Fibroblast of lung (primary cell): Measurements from ENCODE around the gene KCNMA1. TPM values are rescaled to one million over a fixed set of nuclear protein-coding genes. Genes with fewer than 3 reads are reported as not detected.

ENCODE experiments used
- DNase-seq, 2 donors: peaks; one replicate each; pipeline versions ENCODE4 v3.0.0 to v3.0.0-alpha.2; 2010; ENCODE audit warnings: low read depth in 2 of 2
- H2AFZ ChIP-seq: 2 replicates; pipeline ENCODE4 v1.5.1; 2012; ENCODE audit warnings: low read length, control low read depth, inconsistent platforms
- H3K27ac ChIP-seq: 2 replicates; pipeline ENCODE4 v1.5.1; 2011; ENCODE audit warnings: low read length, control low read depth; ENCODE audit not compliant: insufficient read depth
- H3K27me3 ChIP-seq: 2 replicates; pipeline ENCODE4 v1.5.1; 2011; ENCODE audit warnings: mild to moderate bottlenecking, low read length; ENCODE audit not compliant: control insufficient read depth, insufficient read depth
- H3K36me3 ChIP-seq: 2 replicates; pipeline ENCODE4 v1.5.1; 2011; ENCODE audit warnings: low read length; ENCODE audit not compliant: control insufficient read depth, insufficient read depth
- H3K4me1 ChIP-seq: 2 replicates; pipeline ENCODE4 v1.5.1; 2011; ENCODE audit warnings: low read length; ENCODE audit not compliant: control insufficient read depth, insufficient read depth; ENCODE audit errors: extremely low read depth
- H3K4me2 ChIP-seq: 2 replicates; pipeline ENCODE4 v1.5.1; 2011; ENCODE audit warnings: low read length, control low read depth; ENCODE audit not compliant: insufficient read depth; ENCODE audit errors: extremely low read depth
- H3K4me3 ChIP-seq, 4 experiments: fragments of 200-600 bp in 1 of 4; sonication (generic) in 1 of 4; replicated peaks in 1 of 4; 2 replicates each; pipeline ENCODE4 v1.5.1; 2011 to 2016; ENCODE audit warnings: low read length in 4 of 4, low read depth in 3 of 4, mild to moderate bottlenecking in 3 of 4, control low read depth in 2 of 4, inconsistent platforms in 1 of 4, mixed read lengths in 1 of 4; ENCODE audit not compliant: insufficient read depth in 1 of 4; ENCODE audit errors: control extremely low read depth in 1 of 4
- H3K79me2 ChIP-seq: 2 replicates; pipeline ENCODE4 v1.5.1; 2012; ENCODE audit warnings: mild to moderate bottlenecking, low read length, inconsistent platforms; ENCODE audit not compliant: control insufficient read depth, insufficient read depth
- H3K9ac ChIP-seq: 2 replicates; pipeline ENCODE4 v1.5.1; 2011; ENCODE audit warnings: mild to moderate bottlenecking, low read length, control low read depth; ENCODE audit not compliant: insufficient read depth
- H3K9me3 ChIP-seq: 2 replicates; pipeline ENCODE4 v1.5.1; 2012; ENCODE audit warnings: low read depth, low read length; ENCODE audit not compliant: control insufficient read depth, insufficient read depth
- H4K20me1 ChIP-seq: 2 replicates; pipeline ENCODE4 v1.5.1; 2011; ENCODE audit warnings: low read length; ENCODE audit not compliant: control insufficient read depth, insufficient read depth; ENCODE audit errors: extremely low read depth
- EZH2 ChIP-seq: IDR thresholded peaks from 2 replicates; pipeline ENCODE4 v1.5.1; 2012; ENCODE audit warnings: low read length, control low read depth, mild to moderate bottlenecking; ENCODE audit errors: missing control alignments
- polyA plus RNA-seq, 2 donors: library from polyadenylated mRNA; depleted of rRNA in 1 of 2; stranded (reverse) in 1 of 2; unstranded in 1 of 2; fragments of >200 nt; gene quantifications; 2 replicates each; pipeline ENCODE4 v1.2.1, GENCODE V29; 2011 to 2012; ENCODE audit warnings: missing spikeins in 1 of 2
- total RNA-seq: library from RNA; depleted of rRNA; stranded (reverse); fragments of >200 nt; gene quantifications from 2 replicates; pipeline ENCODE4 v1.2.1, GENCODE V29; 2014
- TF ChIP-seq, protein P1 (sequence below), 2 donors: IDR thresholded peaks in 1 of 2; conservative IDR thresholded peaks in 1 of 2; 1 replicate in 1 of 2; 2 replicates in 1 of 2; pipeline ENCODE4 v1.5.1; 2011 to 2012; ENCODE audit warnings: low read length in 2 of 2, control low read depth in 1 of 2, inconsistent platforms in 1 of 2, low read depth in 1 of 2, mild to moderate bottlenecking in 1 of 2

The KCNMA1 gene
- total and polyA plus RNA-seq, 2 donors (not counting 1 experiment from before 2014, with no cell fraction given) = 31.0 to 138 TPM

DNA sequence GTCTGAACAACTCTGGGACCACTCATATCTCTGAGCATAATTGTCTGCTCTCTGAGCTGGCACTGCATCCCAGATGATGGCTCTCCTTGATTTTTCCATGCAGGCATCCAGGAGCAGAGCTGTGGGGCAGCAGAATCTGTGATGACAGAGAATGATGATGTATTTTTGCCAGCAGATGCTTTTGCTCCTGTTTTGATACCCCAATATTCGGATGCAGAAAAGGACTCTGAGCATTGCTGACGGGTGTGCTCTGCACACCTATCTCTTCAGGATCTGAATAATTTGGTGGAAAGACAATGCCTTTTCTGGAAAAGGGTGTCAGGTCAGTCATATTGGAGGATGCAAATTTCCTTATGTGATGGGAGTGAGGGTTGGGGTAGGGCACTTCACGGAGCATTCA, 735.9 kb downstream of the KCNMA1 start:
- H3K27me3 ChIP-seq = no peaks in the 10 kb centered on the region
- H3K4me3 ChIP-seq = no peak overlapping the region
- H3K9me3 ChIP-seq = no peaks in the 10 kb centered on the region
- H3K79me2 ChIP-seq = no peaks in the 10 kb centered on the region
- no peaks in the 10 kb centered on the region for H3K4me1 ChIP-seq
- H3K27ac ChIP-seq = no peak overlapping the region
- H3K4me2 ChIP-seq = no peak overlapping the region
- TF ChIP-seq, protein P1, sequence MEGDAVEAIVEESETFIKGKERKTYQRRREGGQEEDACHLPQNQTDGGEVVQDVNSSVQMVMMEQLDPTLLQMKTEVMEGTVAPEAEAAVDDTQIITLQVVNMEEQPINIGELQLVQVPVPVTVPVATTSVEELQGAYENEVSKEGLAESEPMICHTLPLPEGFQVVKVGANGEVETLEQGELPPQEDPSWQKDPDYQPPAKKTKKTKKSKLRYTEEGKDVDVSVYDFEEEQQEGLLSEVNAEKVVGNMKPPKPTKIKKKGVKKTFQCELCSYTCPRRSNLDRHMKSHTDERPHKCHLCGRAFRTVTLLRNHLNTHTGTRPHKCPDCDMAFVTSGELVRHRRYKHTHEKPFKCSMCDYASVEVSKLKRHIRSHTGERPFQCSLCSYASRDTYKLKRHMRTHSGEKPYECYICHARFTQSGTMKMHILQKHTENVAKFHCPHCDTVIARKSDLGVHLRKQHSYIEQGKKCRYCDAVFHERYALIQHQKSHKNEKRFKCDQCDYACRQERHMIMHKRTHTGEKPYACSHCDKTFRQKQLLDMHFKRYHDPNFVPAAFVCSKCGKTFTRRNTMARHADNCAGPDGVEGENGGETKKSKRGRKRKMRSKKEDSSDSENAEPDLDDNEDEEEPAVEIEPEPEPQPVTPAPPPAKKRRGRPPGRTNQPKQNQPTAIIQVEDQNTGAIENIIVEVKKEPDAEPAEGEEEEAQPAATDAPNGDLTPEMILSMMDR (conservative IDR thresholded peaks at IDR 0.05 in 1 of 2, IDR thresholded peaks at IDR 0.05 in 1 of 2; ENCODE audit: low read depth in 1 of 2, low read length in 2 of 2) = no peak
- no peak for TF ChIP-seq EZH2
- no peaks in the 10 kb centered on the region for H3K36me3 ChIP-seq
- no peaks in the 10 kb centered on the region for H4K20me1 ChIP-seq
- H3K9ac ChIP-seq = no peak overlapping the region
- no peak overlapping the region for H2AFZ ChIP-seq
- DNase-seq = no peak

DNA sequence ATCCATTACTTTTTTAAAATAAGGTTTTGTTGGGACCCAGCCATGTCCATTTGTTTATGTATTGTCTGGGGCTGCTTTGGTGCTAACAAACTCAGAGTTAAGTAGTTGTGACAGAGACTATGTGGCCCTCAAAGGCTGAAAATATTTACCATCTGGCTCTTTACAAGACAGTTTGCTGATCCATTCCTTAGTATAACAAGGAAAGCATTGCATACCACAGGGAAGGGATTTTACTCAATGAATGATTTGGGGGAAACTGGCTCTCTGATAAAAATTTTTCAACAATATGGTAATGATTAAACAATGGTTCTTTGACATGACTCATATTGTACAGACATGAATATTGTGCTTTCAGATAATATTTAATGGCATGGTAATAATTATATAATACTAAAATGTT, 738.1 kb downstream of the KCNMA1 start:
- no peaks in the 10 kb centered on the region for H3K9me3 ChIP-seq
- TF ChIP-seq, protein P1 (conservative IDR thresholded peaks at IDR 0.05 in 1 of 2, IDR thresholded peaks at IDR 0.05 in 1 of 2; ENCODE audit: low read depth in 1 of 2, low read length in 2 of 2) = no peak
- no peak for TF ChIP-seq EZH2
- DNase-seq = peak in 1 of 2 donors; percentile 15
- H3K36me3 ChIP-seq = no peaks in the 10 kb centered on the region
- H3K4me3 ChIP-seq = no peak overlapping the region
- no peaks in the 10 kb centered on the region for H3K4me1 ChIP-seq
- no peak overlapping the region for H3K9ac ChIP-seq
- no peaks in the 10 kb centered on the region for H3K79me2 ChIP-seq
- H3K27ac ChIP-seq = no peak overlapping the region
- no peak overlapping the region for H2AFZ ChIP-seq
- no peaks in the 10 kb centered on the region for H4K20me1 ChIP-seq
- no peaks in the 10 kb centered on the region for H3K27me3 ChIP-seq
- H3K4me2 ChIP-seq = no peak overlapping the region

DNA sequence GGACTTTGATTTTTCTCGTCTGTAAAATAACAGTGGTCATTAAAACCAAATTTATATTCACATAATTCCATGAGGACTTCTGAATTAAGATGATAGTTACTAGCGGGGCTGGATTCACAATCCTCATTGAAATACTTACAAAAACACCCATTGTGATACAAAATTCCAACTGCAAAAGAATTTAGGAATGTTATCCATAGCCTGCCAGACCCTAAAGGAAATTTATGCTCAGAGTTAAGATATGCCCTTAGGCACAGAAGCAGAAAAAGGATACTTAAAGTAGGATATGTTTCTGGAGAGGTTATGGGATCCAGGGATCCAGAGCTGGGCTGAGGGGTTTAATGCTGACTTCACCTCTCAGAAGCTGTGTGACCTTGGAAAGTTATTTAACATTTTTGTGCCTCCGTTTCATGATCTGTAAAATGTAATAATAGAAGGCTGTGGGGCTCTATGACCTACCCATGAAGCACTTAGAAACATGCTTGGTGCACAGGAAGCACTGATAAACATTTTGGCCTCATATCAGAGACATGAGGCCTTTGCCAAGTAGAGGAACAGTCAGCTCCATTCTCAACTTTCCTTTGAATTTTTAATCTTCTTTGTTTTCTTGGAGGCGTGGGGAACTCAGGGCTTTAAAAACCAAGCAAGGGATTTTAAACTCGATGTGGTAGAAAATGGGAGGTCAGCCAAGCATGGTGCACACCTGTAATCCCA, 744.7 kb downstream of the KCNMA1 start:
- no peak overlapping the region for H3K4me3 ChIP-seq
- H3K4me1 ChIP-seq = no peaks in the 10 kb centered on the region
- no peaks in the 10 kb centered on the region for H3K27me3 ChIP-seq
- H3K4me2 ChIP-seq = no peak overlapping the region
- H2AFZ ChIP-seq = no peak overlapping the region
- no peaks in the 10 kb centered on the region for H4K20me1 ChIP-seq
- no peaks in the 10 kb centered on the region for H3K79me2 ChIP-seq
- DNase-seq = no peak
- H3K9ac ChIP-seq = no peak overlapping the region
- H3K9me3 ChIP-seq = no peaks in the 10 kb centered on the region
- H3K36me3 ChIP-seq = no peaks in the 10 kb centered on the region
- no peak overlapping the region for H3K27ac ChIP-seq
- TF ChIP-seq, protein P1 (conservative IDR thresholded peaks at IDR 0.05 in 1 of 2, IDR thresholded peaks at IDR 0.05 in 1 of 2; ENCODE audit: low read depth in 1 of 2, low read length in 2 of 2) = no peak
- TF ChIP-seq EZH2 = no peak
